ENCODE measurements around the gene CENPM.

The CENPM gene

DNA sequence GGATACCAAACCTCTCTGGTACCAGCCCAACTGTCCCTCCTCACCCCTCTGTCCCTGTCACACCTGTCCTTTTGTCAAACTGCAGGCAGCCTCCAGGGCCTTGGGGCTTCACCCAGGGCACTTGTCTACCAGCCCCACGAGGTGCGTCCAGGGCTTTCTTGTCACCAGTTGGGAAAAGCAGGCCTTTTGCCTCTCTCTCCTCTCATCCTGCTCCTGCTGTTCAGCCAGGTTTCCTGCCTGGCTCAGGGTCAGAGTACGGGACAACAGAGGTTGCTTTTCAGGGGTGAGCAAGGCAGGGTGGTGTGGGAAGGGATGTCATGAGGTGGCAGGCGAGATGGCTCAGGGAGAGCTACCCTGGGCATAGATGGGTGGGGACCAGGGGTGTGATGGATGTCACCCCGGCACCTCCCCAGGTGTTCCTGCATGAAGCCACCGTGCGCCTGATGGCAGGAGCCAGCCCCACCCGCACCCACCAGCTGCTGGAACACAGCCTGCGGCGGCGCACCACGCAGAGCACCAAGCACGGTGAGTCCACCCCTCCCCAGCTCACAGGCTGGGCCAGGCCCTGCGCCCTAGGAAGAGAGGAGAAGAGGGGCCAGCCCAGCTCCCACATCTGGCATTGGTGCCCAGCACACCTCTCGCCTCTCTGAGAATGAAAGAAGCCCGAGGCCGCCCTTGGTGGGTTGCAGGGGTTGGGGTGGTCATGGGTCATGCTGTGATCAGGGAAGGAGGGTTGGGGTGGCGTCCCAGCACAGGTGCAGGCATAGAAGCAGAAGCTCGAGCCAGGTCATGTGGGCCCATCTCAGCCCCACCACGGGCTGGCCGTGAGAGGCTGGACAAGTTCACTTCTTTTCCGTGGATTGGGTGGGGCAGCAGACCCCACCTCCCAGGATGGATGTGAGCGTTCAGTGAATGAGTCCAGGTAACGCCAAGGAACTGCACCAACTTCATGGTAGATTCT, 42.2 kb downstream of the CENPM start:
- 97% methylated on average over 20 of the region's 24 CpGs for WGBS (ENCODE audit: insufficient coverage)
- Histone ChIP-seq H3K27ac (ENCODE audit: insufficient read depth in 1 of 2, low read depth in 1 of 2, low read length in 2 of 2, poor library complexity in 1 of 2, severe bottlenecking in 2 of 2) (no peak overlapping the region), H3K36me3 (ENCODE audit: control insufficient read depth in 4 of 4, insufficient read depth in 4 of 4, low read length in 3 of 4) (peaks cover 8 to 78% (median 56%) of the 10 kb centered on the region in 4 experiments), H3K4me3 (ENCODE audit: control insufficient read depth in 1 of 7, extremely low read depth in 1 of 7, insufficient read depth in 4 of 7, low read depth in 2 of 7, low read length in 6 of 7) (no peak overlapping the region), H3K27me3 (replicated peaks in 2 of 5; ENCODE audit: control insufficient read depth in 4 of 5, insufficient read depth in 5 of 5, low read length in 4 of 5) (peaks cover 0 to 12% (median 6%) of the 10 kb centered on the region in 5 experiments), H3K4me1 (ENCODE audit: control extremely low read depth in 1 of 4, control insufficient read depth in 4 of 4, insufficient read depth in 4 of 4, low read length in 3 of 4) (peaks cover 0 to 14% (median 10%) of the 10 kb centered on the region in 4 experiments), H3K9me3 (ENCODE audit: control extremely low read depth in 1 of 5, control insufficient read depth in 4 of 5, insufficient read depth in 2 of 5, low read depth in 1 of 5, low read length in 4 of 5) (no peaks in the 10 kb centered on the region)
- ChIA-PET POLR2A (interaction anchor here (0.7 kb wide), 1 partner anchor 36 kb away, joined by 3 read pairs; no protein-coding TSS in a partner anchor), CTCF (interaction anchor here (1.2 to 2.1 kb wide), 2 partner anchors 8 to 21 kb away, joined by 3 to 5 read pairs; no protein-coding TSS in a partner anchor)
- DNase-seq: no peak

DNA sequence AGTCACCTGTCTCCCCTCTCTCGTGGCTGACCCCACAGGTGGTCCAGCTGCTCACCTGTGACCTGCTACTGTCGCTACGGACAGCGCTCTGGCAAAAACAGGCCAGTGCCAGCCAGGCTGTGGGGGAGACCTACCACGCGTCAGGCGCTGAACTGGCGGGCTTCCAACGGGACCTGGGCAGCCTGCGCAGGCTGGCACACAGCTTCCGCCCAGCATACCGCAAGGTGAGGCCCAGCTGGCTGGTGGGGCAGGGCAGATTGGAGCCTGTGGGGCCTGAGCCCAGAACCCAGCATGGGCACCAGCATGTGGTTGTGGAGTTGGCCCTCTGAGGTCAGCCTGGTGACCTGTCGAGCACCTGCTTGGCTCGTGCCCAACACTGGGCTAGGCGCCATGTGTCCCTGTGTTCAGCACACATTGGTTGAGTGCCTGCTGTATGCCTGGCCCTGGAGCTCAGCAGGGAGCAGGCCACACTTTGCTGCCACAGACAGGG, 44.0 kb downstream of the CENPM start:
- Histone ChIP-seq H3K36me3 (ENCODE audit: control insufficient read depth in 4 of 4, insufficient read depth in 4 of 4, low read length in 3 of 4) (peaks cover 13 to 93% (median 72%) of the 10 kb centered on the region in 4 experiments), H3K4me1 (ENCODE audit: control extremely low read depth in 1 of 4, control insufficient read depth in 4 of 4, insufficient read depth in 4 of 4, low read length in 3 of 4) (peaks cover 0 to 4% (median 1%) of the 10 kb centered on the region in 4 experiments), H3K27ac (ENCODE audit: insufficient read depth in 1 of 2, low read depth in 1 of 2, low read length in 2 of 2, poor library complexity in 1 of 2, severe bottlenecking in 2 of 2) (no peak overlapping the region), H3K4me3 (ENCODE audit: control insufficient read depth in 1 of 7, extremely low read depth in 1 of 7, insufficient read depth in 4 of 7, low read depth in 2 of 7, low read length in 6 of 7) (no peak overlapping the region), H3K9me3 (ENCODE audit: control extremely low read depth in 1 of 5, control insufficient read depth in 4 of 5, insufficient read depth in 2 of 5, low read depth in 1 of 5, low read length in 4 of 5) (no peaks in the 10 kb centered on the region), H3K27me3 (replicated peaks in 2 of 5; ENCODE audit: control insufficient read depth in 4 of 5, insufficient read depth in 5 of 5, low read length in 4 of 5) (no peaks in the 10 kb centered on the region)
- WGBS (ENCODE audit: insufficient coverage): 97% methylated on average over 14 of the region's 15 CpGs
- POLR2A ChIA-PET: no interaction called here
- no peak for DNase-seq
- CTCF ChIA-PET: interaction anchor here (0.8 to 2.1 kb wide), 7 partner anchors 10 to 205 kb away, joined by 3 to 5 read pairs (median 3); no protein-coding TSS in a partner anchor

DNA sequence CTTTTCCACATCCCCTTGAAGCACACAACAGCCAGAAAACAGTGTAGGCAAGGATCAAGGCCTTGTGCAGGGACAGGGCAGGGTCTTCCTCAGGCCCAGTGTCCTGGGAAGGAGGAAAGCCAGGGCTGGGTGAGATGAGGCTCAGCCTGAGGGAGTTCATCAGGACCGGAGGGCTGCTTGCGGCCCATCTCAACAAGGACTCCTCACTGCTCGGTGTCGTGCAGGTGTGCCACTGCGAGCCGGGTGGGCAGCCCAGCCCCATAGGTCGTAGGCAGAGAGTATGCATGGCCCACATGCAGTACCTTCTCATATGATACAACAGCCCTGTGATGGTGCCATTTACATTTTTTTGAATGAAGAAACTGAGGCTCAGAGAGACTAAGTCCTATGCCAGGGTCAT, 44.9 kb downstream of the CENPM start:
- whole genome bisulfite sequencing (ENCODE audit: insufficient coverage): 97% methylated on average over 7 of the region's 7 CpGs
- DNase-seq: no peak
- no peaks in the 10 kb centered on the region for H3K4me1 ChIP-seq (ENCODE audit: control extremely low read depth in 1 of 4, control insufficient read depth in 4 of 4, insufficient read depth in 4 of 4, low read length in 3 of 4)
- H3K36me3 ChIP-seq (ENCODE audit: control insufficient read depth in 4 of 4, insufficient read depth in 4 of 4, low read length in 3 of 4): peaks cover 13 to 93% (median 74%) of the 10 kb centered on the region in 4 experiments
- no peaks in the 10 kb centered on the region for H3K27me3 ChIP-seq (replicated peaks in 2 of 5; ENCODE audit: control insufficient read depth in 4 of 5, insufficient read depth in 5 of 5, low read length in 4 of 5)
- H3K4me3 ChIP-seq (ENCODE audit: control insufficient read depth in 1 of 7, extremely low read depth in 1 of 7, insufficient read depth in 4 of 7, low read depth in 2 of 7, low read length in 6 of 7): no peak overlapping the region
- ChIA-PET POLR2A (no interaction called here), CTCF (interaction anchor here (0.9 to 1.8 kb wide), 4 partner anchors 27 to 204 kb away, joined by 3 to 5 read pairs (median 3); no protein-coding TSS in a partner anchor)
- H3K9me3 ChIP-seq (ENCODE audit: control extremely low read depth in 1 of 5, control insufficient read depth in 4 of 5, insufficient read depth in 2 of 5, low read depth in 1 of 5, low read length in 4 of 5): no peaks in the 10 kb centered on the region
- H3K27ac ChIP-seq (ENCODE audit: insufficient read depth in 1 of 2, low read depth in 1 of 2, low read length in 2 of 2, poor library complexity in 1 of 2, severe bottlenecking in 2 of 2): no peak overlapping the region

DNA sequence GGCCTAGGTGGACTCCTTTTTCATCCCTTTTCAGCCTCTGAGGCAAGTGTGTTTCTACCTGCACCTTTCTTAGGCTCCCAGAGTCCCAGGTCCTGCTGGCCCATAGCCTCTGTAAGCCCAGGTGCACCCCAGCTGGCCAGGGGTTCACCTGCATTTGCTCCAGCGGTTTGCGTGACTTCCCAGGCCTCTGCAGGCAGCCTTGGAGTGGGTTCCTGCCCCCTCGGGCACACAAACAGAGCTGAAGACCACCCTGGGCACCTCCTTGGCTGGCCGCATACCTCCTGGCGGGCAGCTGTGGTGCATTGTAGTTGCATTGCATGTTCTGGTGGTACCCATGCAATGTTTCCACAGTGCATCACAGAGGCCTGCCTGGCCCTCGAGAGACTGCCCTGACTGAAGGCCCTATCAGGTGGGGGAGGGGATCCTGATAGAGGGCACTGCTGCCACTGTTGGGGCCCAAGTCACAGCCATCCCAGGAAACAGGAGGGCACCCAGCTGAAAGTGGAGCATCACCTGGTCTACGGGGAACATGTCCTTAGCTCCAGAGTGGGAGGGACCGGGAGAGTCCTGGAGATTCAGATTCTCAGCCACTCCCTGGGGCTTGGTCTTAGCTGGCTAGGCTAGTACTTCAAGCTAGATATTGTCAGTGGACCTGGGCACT, 46.2 kb downstream of the CENPM start:
- H3K4me3 ChIP-seq (ENCODE audit: control insufficient read depth in 1 of 7, extremely low read depth in 1 of 7, insufficient read depth in 4 of 7, low read depth in 2 of 7, low read length in 6 of 7): no peak overlapping the region
- WGBS (ENCODE audit: insufficient coverage): 98% methylated on average over 7 of the region's 8 CpGs
- peaks cover 15 to 93% (median 78%) of the 10 kb centered on the region in 4 experiments for H3K36me3 ChIP-seq (ENCODE audit: control insufficient read depth in 4 of 4, insufficient read depth in 4 of 4, low read length in 3 of 4)
- H3K27ac ChIP-seq (ENCODE audit: insufficient read depth in 1 of 2, low read depth in 1 of 2, low read length in 2 of 2, poor library complexity in 1 of 2, severe bottlenecking in 2 of 2): no peak overlapping the region
- ChIA-PET CTCF (interaction anchor here (0.9 to 1.3 kb wide), 3 partner anchors 8 to 155 kb away, joined by 3 read pairs; no protein-coding TSS in a partner anchor), POLR2A (no interaction called here)
- H3K9me3 ChIP-seq (ENCODE audit: control extremely low read depth in 1 of 5, control insufficient read depth in 4 of 5, insufficient read depth in 2 of 5, low read depth in 1 of 5, low read length in 4 of 5): no peaks in the 10 kb centered on the region
- H3K27me3 ChIP-seq (replicated peaks in 2 of 5; ENCODE audit: control insufficient read depth in 4 of 5, insufficient read depth in 5 of 5, low read length in 4 of 5): no peaks in the 10 kb centered on the region
- no peaks in the 10 kb centered on the region for H3K4me1 ChIP-seq (ENCODE audit: control extremely low read depth in 1 of 4, control insufficient read depth in 4 of 4, insufficient read depth in 4 of 4, low read length in 3 of 4)
- no peak for DNase-seq

DNA sequence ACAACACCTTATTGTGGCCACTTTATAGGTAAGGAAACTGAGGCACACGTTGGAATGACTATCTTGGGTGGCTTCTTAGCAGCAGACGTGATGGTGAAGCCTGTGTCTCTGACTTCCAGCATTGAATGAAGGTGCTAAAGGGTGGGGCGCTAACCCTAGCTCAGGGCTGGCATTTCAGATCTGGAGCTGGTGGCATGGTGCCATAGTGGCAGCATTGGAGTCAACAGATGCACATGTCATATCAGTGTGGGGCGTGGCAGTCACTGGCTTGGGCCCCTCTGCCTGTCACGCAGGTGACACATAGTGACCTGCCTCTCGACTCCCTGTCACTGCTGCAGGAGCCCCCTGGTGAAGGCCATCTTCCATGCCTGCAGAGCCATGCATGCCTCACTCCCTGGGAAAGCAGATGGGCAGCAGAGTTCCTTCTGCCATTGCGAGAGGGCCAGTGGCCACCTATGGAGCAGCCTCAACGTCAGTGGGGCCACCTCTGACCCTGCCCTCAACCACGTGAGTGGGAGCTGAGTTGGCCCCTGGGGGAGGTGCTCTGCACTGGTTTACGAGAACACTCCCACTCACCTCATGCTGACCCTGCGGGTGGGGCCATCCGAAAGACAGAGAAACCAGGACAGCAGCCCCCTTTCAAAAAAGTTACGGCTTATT, 46.8 kb downstream of the CENPM start:
- Histone ChIP-seq H3K4me3 (ENCODE audit: control insufficient read depth in 1 of 7, extremely low read depth in 1 of 7, insufficient read depth in 4 of 7, low read depth in 2 of 7, low read length in 6 of 7) (no peak overlapping the region), H3K4me1 (ENCODE audit: control extremely low read depth in 1 of 4, control insufficient read depth in 4 of 4, insufficient read depth in 4 of 4, low read length in 3 of 4) (no peaks in the 10 kb centered on the region), H3K36me3 (ENCODE audit: control insufficient read depth in 4 of 4, insufficient read depth in 4 of 4, low read length in 3 of 4) (peaks cover 15 to 89% (median 74%) of the 10 kb centered on the region in 4 experiments), H3K9me3 (ENCODE audit: control extremely low read depth in 1 of 5, control insufficient read depth in 4 of 5, insufficient read depth in 2 of 5, low read depth in 1 of 5, low read length in 4 of 5) (no peaks in the 10 kb centered on the region), H3K27ac (ENCODE audit: insufficient read depth in 1 of 2, low read depth in 1 of 2, low read length in 2 of 2, poor library complexity in 1 of 2, severe bottlenecking in 2 of 2) (no peak overlapping the region), H3K27me3 (replicated peaks in 2 of 5; ENCODE audit: control insufficient read depth in 4 of 5, insufficient read depth in 5 of 5, low read length in 4 of 5) (no peaks in the 10 kb centered on the region)
- WGBS (ENCODE audit: insufficient coverage): 96% methylated on average over 11 of the region's 13 CpGs
- no peak for DNase-seq
- POLR2A ChIA-PET: no interaction called here
- CTCF ChIA-PET: interaction anchor here (1.3 kb wide), 1 partner anchor 8 kb away, joined by 3 read pairs; no protein-coding TSS in a partner anchor

DNA sequence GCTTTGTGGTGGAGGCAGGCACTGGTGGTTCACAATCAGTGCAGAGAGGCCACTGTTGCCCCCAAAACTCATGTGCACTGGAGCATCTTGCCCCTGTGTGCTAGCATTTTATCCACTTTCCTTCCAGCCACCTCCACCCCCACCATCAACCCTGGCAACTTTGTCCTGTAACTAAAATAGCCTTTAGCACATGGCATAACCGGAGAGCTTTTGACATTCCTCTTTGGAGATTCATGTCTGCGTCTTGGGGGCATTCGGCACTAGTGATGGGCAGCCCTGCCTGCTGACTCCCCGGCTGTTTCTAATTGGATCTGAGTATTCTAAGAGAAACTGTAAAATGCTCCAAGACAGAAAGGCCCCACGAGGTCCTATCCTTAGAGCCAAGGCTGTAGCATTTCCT, 47.8 kb downstream of the CENPM start:
- no peak overlapping the region for H3K27ac ChIP-seq (ENCODE audit: insufficient read depth in 1 of 2, low read depth in 1 of 2, low read length in 2 of 2, poor library complexity in 1 of 2, severe bottlenecking in 2 of 2)
- DNase-seq: no peak
- POLR2A ChIA-PET: no interaction called here
- no peaks in the 10 kb centered on the region for H3K27me3 ChIP-seq (replicated peaks in 2 of 5; ENCODE audit: control insufficient read depth in 4 of 5, insufficient read depth in 5 of 5, low read length in 4 of 5)
- H3K9me3 ChIP-seq (ENCODE audit: control extremely low read depth in 1 of 5, control insufficient read depth in 4 of 5, insufficient read depth in 2 of 5, low read depth in 1 of 5, low read length in 4 of 5): no peaks in the 10 kb centered on the region
- CTCF ChIA-PET: interaction anchor here (1.3 kb wide), 1 partner anchor 9 kb away, joined by 3 read pairs; no protein-coding TSS in a partner anchor
- no peaks in the 10 kb centered on the region for H3K4me1 ChIP-seq (ENCODE audit: control extremely low read depth in 1 of 4, control insufficient read depth in 4 of 4, insufficient read depth in 4 of 4, low read length in 3 of 4)
- H3K4me3 ChIP-seq (ENCODE audit: control insufficient read depth in 1 of 7, extremely low read depth in 1 of 7, insufficient read depth in 4 of 7, low read depth in 2 of 7, low read length in 6 of 7): no peak overlapping the region
- 92% methylated on average over 4 of the region's 5 CpGs for WGBS (ENCODE audit: insufficient coverage)
- H3K36me3 ChIP-seq (ENCODE audit: control insufficient read depth in 4 of 4, insufficient read depth in 4 of 4, low read length in 3 of 4): peaks cover 11 to 88% (median 77%) of the 10 kb centered on the region in 4 experiments
